A549 (cell line): ENCODE measurements around the gene LRCH1. TPM values are rescaled to one million over a fixed set of nuclear protein-coding genes. Genes with fewer than 3 reads are reported as not detected.

Experiments
- ATAC-seq, 2 experiments: fragments of 200-7000 bp in 1 of 2; fragments of >200 bp in 1 of 2; cut with Nextera tagmentation in 1 of 2; cut with Tn5 transposase in 1 of 2; 3 replicates each; pipeline versions ENCODE4 v1.8.0 to v1.9.1; 2018 to 2020; ENCODE audit warnings: mild to moderate bottlenecking in 1 of 2, moderate library complexity in 1 of 2
- CTCF ChIA-PET: fragments of 300-600 bp; sonication (Branson Sonifier 250); formaldehyde crosslinking; extraction: SDS; loops from one replicate; lab custom pipeline; 2021; ENCODE audit warnings: antibody characterized with exemption, inconsistent platforms; lab: Yijun Ruan, JAX
- POLR2A ChIA-PET: fragments of 350-600 bp; formaldehyde crosslinking; extraction: SDS; loops from one replicate; lab custom pipeline; 2021; ENCODE audit warnings: antibody characterized with exemption, inconsistent platforms; lab: Yijun Ruan, JAX
- DNase-seq, 2 experiments: peaks; one replicate each; pipeline versions ENCODE4 v3.0.0 to v3.0.0-alpha.2; 2011 to 2016; ENCODE audit warnings: low read depth in 1 of 2, low spot score in 1 of 2
- FAIRE-seq: peaks from 2 replicates; lab custom pipeline; 2011; peaks lifted over from hg19 to GRCh38; lab: Jason Lieb, UNC
- H3K27ac ChIP-seq, 2 experiments: fragments of >200 bp; sonication (Bioruptor Twin); formaldehyde crosslinking; 3 replicates each; pipeline ENCODE4 v1.5.1; 2016 to 2017
- H3K4me1 ChIP-seq: fragments of >200 bp; sonication (Bioruptor Twin); formaldehyde crosslinking; 3 replicates; pipeline ENCODE4 v1.6.1; 2016
- H3K4me2 ChIP-seq: fragments of >200 bp; sonication (Bioruptor Twin); formaldehyde crosslinking; 3 replicates; pipeline ENCODE4 v1.6.1; 2016
- H3K4me3 ChIP-seq: fragments of >200 bp; sonication (Bioruptor Twin); formaldehyde crosslinking; 3 replicates; pipeline ENCODE4 v1.5.1; 2016
- H3K9me3 ChIP-seq: fragments of >200 bp; sonication (Bioruptor Twin); formaldehyde crosslinking; 3 replicates; pipeline ENCODE4 v1.6.1; 2016
- BCL3 ChIP-seq: fragments of >200 bp; sonication (Bioruptor Twin); formaldehyde crosslinking; IDR thresholded peaks from 3 replicates; pipeline ENCODE4 v1.6.1; 2016
- CBX8 ChIP-seq: fragments of 200-600 bp; sonication (generic); IDR thresholded peaks from 2 replicates; pipeline ENCODE4 v1.6.1; 2016
- CEBPB ChIP-seq, 2 experiments: fragments of >200 bp in 1 of 2; sonication (Bioruptor Twin) in 1 of 2; formaldehyde crosslinking in 1 of 2; IDR thresholded peaks; 2 replicates each; pipeline ENCODE4 v1.6.1; 2012 to 2016
- CHD4 ChIP-seq: fragments of 200-600 bp; sonication (generic); IDR thresholded peaks from 2 replicates; pipeline ENCODE4 v1.6.1; 2016; ENCODE audit warnings: antibody characterized with exemption, mild to moderate bottlenecking, borderline replicate concordance
- CTCF ChIP-seq: fragments of >200 bp; sonication (Bioruptor Twin); formaldehyde crosslinking; IDR thresholded peaks from 3 replicates; pipeline ENCODE4 v1.5.1; 2016
- EHF ChIP-seq: fragments of 250-450 bp; sonication (Bioruptor Pico); IDR thresholded peaks from 2 replicates; pipeline ENCODE4 v1.5.0; 2020; ENCODE audit warnings: mild to moderate bottlenecking
- ELK1 ChIP-seq: fragments of 150-350 bp; IDR thresholded peaks from 2 replicates; pipeline ENCODE4 v1.6.1; 2014; ENCODE audit warnings: low read depth, mild to moderate bottlenecking, low read length
- EP300 ChIP-seq, 2 experiments: fragments of >200 bp; sonication (Bioruptor Twin); formaldehyde crosslinking; IDR thresholded peaks; 2 replicates in 1 of 2; 3 replicates in 1 of 2; pipeline ENCODE4 v1.6.1; 2016 to 2017
- FOSL2 ChIP-seq, 2 experiments: fragments of 450-650 bp in 1 of 2; fragments of >200 bp in 1 of 2; sonication (Bioruptor Twin) in 1 of 2; formaldehyde crosslinking; IDR thresholded peaks; 2 replicates each; pipeline versions ENCODE4 v1.5.0 to v1.6.1; 2016 to 2020; ENCODE audit warnings: mild to moderate bottlenecking in 1 of 2, moderate library complexity in 1 of 2
- HOXB13 ChIP-seq: fragments of 250-450 bp; sonication (Bioruptor Pico); IDR thresholded peaks from 2 replicates; pipeline ENCODE4 v1.5.0; 2020; ENCODE audit warnings: low read depth, mild to moderate bottlenecking, moderate library complexity
- HOXB5 ChIP-seq: fragments of 250-450 bp; sonication (Bioruptor Pico); IDR thresholded peaks from 2 replicates; pipeline ENCODE4 v1.5.0; 2020; ENCODE audit warnings: mild to moderate bottlenecking, moderate library complexity
- JUN ChIP-seq, 2 experiments: fragments of >200 bp; sonication (Bioruptor Twin); formaldehyde crosslinking; IDR thresholded peaks; 2 replicates in 1 of 2; 3 replicates in 1 of 2; pipeline ENCODE4 v1.6.1; 2016 to 2017
- JUNB ChIP-seq: fragments of >200 bp; sonication (Bioruptor Twin); formaldehyde crosslinking; IDR thresholded peaks from 2 replicates; pipeline ENCODE4 v1.6.1; 2016
- MAFK ChIP-seq: fragments of 450-650 bp; IDR thresholded peaks from 2 replicates; pipeline ENCODE4 v1.6.1; 2014; ENCODE audit not compliant: partially characterized antibody
- MAX ChIP-seq: IDR thresholded peaks from 2 replicates; pipeline ENCODE4 v1.6.1; 2012
- MAZ ChIP-seq: fragments of 150-350 bp; IDR thresholded peaks from 2 replicates; pipeline ENCODE4 v1.6.1; 2014; ENCODE audit warnings: antibody characterized with exemption, low read depth, low read length, borderline replicate concordance
- NR3C1 ChIP-seq: fragments of >200 bp; sonication (Bioruptor Twin); formaldehyde crosslinking; IDR thresholded peaks from 3 replicates; pipeline ENCODE4 v1.6.1; 2017
- POLR2AphosphoS2 ChIP-seq: conservative IDR thresholded peaks from 2 replicates; pipeline ENCODE4 v1.6.1; 2012; ENCODE audit warnings: low read length, improper control_type of control experiment, inconsistent platforms
- RARB ChIP-seq: fragments of 250-450 bp; sonication (Bioruptor Pico); IDR thresholded peaks from 2 replicates; pipeline ENCODE4 v1.8.0; 2021; ENCODE audit warnings: mild to moderate bottlenecking, moderate library complexity
- RCOR1 ChIP-seq: fragments of 150-350 bp; IDR thresholded peaks from 2 replicates; pipeline ENCODE4 v1.6.1; 2014; ENCODE audit warnings: antibody characterized with exemption, low read length, low read depth
- REST ChIP-seq: fragments of 200-600 bp; sonication (generic); IDR thresholded peaks from 2 replicates; pipeline ENCODE4 v1.6.1; 2016; ENCODE audit warnings: antibody characterized with exemption, mild to moderate bottlenecking, moderate library complexity
- RFX5 ChIP-seq: fragments of 450-650 bp; IDR thresholded peaks from 2 replicates; pipeline ENCODE4 v1.7.1; 2014; ENCODE audit warnings: antibody characterized with exemption, mild to moderate bottlenecking, moderate library complexity
- RNF2 ChIP-seq: fragments of 200-600 bp; sonication (generic); IDR thresholded peaks from 2 replicates; pipeline ENCODE4 v1.6.1; 2016; ENCODE audit warnings: low read depth, mild to moderate bottlenecking, antibody characterized with exemption, moderate library complexity, borderline replicate concordance
- SMC3 ChIP-seq: fragments of >200 bp; sonication (Bioruptor Twin); formaldehyde crosslinking; IDR thresholded peaks from 3 replicates; pipeline ENCODE4 v1.6.1; 2018; ENCODE audit warnings: inconsistent platforms
- SREBF2 ChIP-seq: fragments of 450-650 bp; IDR thresholded peaks from 2 replicates; pipeline ENCODE4 v1.6.1; 2014; ENCODE audit warnings: mild to moderate bottlenecking, moderate library complexity
- TFCP2L1 ChIP-seq: fragments of 250-450 bp; sonication (Bioruptor Pico); IDR thresholded peaks from 2 replicates; pipeline ENCODE4 v1.5.0; 2021; ENCODE audit warnings: mild to moderate bottlenecking
- WGBS: methylation state at CpG from one replicate; pipeline ENCODE4 v1.1.6; 2017; ENCODE audit errors: missing lambda C conversion rate; 5-methylcytosine and 5-hydroxymethylcytosine counted together
- polyA plus RNA-seq, 4 experiments: library from polyadenylated mRNA; depleted of rRNA in 3 of 4; stranded (reverse); fragments of >200 nt; fragmentation: RNase III in 1 of 4; extraction: RNeasy Plus Mini Kit Qiagen cat#74134 plus additional on column Dnase treatment in 1 of 4; gene quantifications; 2 replicates in 3 of 4; 3 replicates in 1 of 4; pipeline ENCODE4 v1.2.3, GENCODE V29; 2011 to 2017

Gene LRCH1
- polyA plus RNA-seq, 2 of the 4 experiments (the other 2 are of a cell fraction): 8.5 to 16.4 TPM

- TF ChIP-seq CEBPB (IDR thresholded peaks at IDR 0.05): no peak
- no peak for TF ChIP-seq EHF (CRISPR knock-in tag)
- TF ChIP-seq EP300 (IDR thresholded peaks at IDR 0.05): no peak
- TF ChIP-seq TFCP2L1 (CRISPR knock-in tag): no peak
- no peak for TF ChIP-seq BCL3
- no peak for TF ChIP-seq CHD4
- no peak for TF ChIP-seq CTCF
- TF ChIP-seq RCOR1: no peak
- TF ChIP-seq RARB (CRISPR knock-in tag): no peak
- no peak for TF ChIP-seq POLR2AphosphoS2
- no peak for TF ChIP-seq MAZ
- no peak for TF ChIP-seq MAX
- TF ChIP-seq SMC3: no peak
- TF ChIP-seq REST: no peak
- TF ChIP-seq MAFK: no peak
- no peak for TF ChIP-seq JUN (IDR thresholded peaks at IDR 0.05)
- no peak for TF ChIP-seq NR3C1
- TF ChIP-seq RFX5: no peak
- TF ChIP-seq HOXB13 (CRISPR knock-in tag): no peak
- TF ChIP-seq, all 56 proteins: peak for 0
- 11% methylated on average over 2 of the region's 2 CpGs for WGBS
- ATAC-seq: peak; percentile 37 to 55; a peak in 4 of 6 replicates
- peak in 1 of 2 experiments; percentile 34 for DNase-seq
- H3K27ac ChIP-seq: no peak overlapping the region
- H3K4me1 ChIP-seq: peaks cover 7% of the 10 kb centered on the region; the same call in 1 of the 3 replicates
- H3K4me2 ChIP-seq: peak overlapping the region; percentile 28; the same call in 1 of the 3 replicates
- no peak for FAIRE-seq
- no peaks in the 10 kb centered on the region for H3K9me3 ChIP-seq
- ChIA-PET POLR2A (no interaction called here), CTCF (interaction anchor here (0.6 kb wide), 1 partner anchor 12 kb away, joined by 3 read pairs; no protein-coding TSS in a partner anchor)
- H3K4me3 ChIP-seq: no peak overlapping the region
These were observed 206.9 kb downstream of the LRCH1 start for GRCh38 chr13:46759846-46760245.

- DNase-seq (no peak), FAIRE-seq (no peak), ATAC-seq (no peak)
- Histone ChIP-seq H3K27ac (no peak overlapping the region), H3K9me3 (no peaks in the 10 kb centered on the region), H3K4me1 (peaks cover 7% of the 10 kb centered on the region; the same call in 1 of the 3 replicates), H3K4me3 (no peak overlapping the region), H3K4me2 (no peak overlapping the region)
- CTCF ChIA-PET: interaction anchor here (0.7 kb wide), 1 partner anchor 201 kb away, joined by 3 read pairs; no protein-coding TSS in a partner anchor
- POLR2A ChIA-PET: no interaction called here
- WGBS: 91% methylated on average over 4 of the region's 4 CpGs
- no peak for TF ChIP-seq JUNB
- TF ChIP-seq RNF2: no peak
- TF ChIP-seq ELK1: no peak
- no peak for TF ChIP-seq CHD4
- no peak for TF ChIP-seq SREBF2
- TF ChIP-seq FOSL2 (IDR thresholded peaks at IDR 0.05): no peak
- TF ChIP-seq FOSL2 (CRISPR knock-in tag; IDR thresholded peaks at IDR 0.05): no peak
- no peak for TF ChIP-seq CBX8
- no peak for TF ChIP-seq HOXB5 (CRISPR knock-in tag)
These were observed 208.2 kb downstream of the LRCH1 start for GRCh38 chr13:46761174-46761573.
